Activated CD4-positive, alpha-beta T cell treated with anti-CD3 and anti-CD28 coated beads, Interleukin-2, amount 50 U/mL, for 16 hours (primary cell): Measurements from ENCODE around the gene COPS8.
A peak's percentile ranks its signal among the peaks of the same experiment; 100 is the strongest.

Source experiments
- DNase-seq: peaks from one replicate; pipeline ENCODE4 v3.0.0-alpha.2; 2020

The COPS8 gene

GRCh38 chr2:237134321-237135230 lies 48.9 kb downstream of the COPS8 start:
- DNase-seq: no peak

- DNase-seq: no peak
Measured at GRCh38 chr2:237136824-237137223, 51.1 kb downstream of the COPS8 start.

- DNase-seq: no peak
Measured at GRCh38 chr2:237137626-237138323, 52.1 kb downstream of the COPS8 start.

- DNase-seq: no peak
Measured at GRCh38 chr2:237139123-237139675, 53.5 kb downstream of the COPS8 start.

- no peak for DNase-seq
Measured at GRCh38 chr2:237140689-237141285, 55.1 kb downstream of the COPS8 start.

- DNase-seq: no peak
Measured at GRCh38 chr2:237141571-237142051, 55.9 kb downstream of the COPS8 start.

GRCh38 chr2:237143118-237143517 lies 57.4 kb downstream of the COPS8 start:
- DNase-seq: no peak

GRCh38 chr2:237143676-237144440 lies 58.2 kb downstream of the COPS8 start:
- DNase-seq: no peak

GRCh38 chr2:237144516-237144915 lies 58.8 kb downstream of the COPS8 start:
- DNase-seq: no peak

- DNase-seq: no peak
Measured at GRCh38 chr2:237147317-237147716, 61.6 kb downstream of the COPS8 start.

GRCh38 chr2:237148624-237149023 lies 62.9 kb downstream of the COPS8 start:
- DNase-seq: no peak

- DNase-seq: peak; percentile 11
Measured at GRCh38 chr2:237149425-237149824, 63.7 kb downstream of the COPS8 start.
